Muscle of arm (tissue), 12 donors: ENCODE data around the gene SPTB. TPM values are rescaled to one million over a fixed set of nuclear protein-coding genes. Genes with fewer than 3 reads are reported as not detected.

Source experiments
- DNase-seq: peaks from one replicate; pipeline ENCODE4 v3.0.0-alpha.2; 2013
- polyA plus RNA-seq, 12 donors: library from polyadenylated mRNA; unstranded; fragments of 120-200 nt; gene quantifications; one replicate each; pipeline ENCODE4 v1.2.1, GENCODE V29; 2013; ENCODE audit not compliant: insufficient read length in 12 of 12

The SPTB gene
- polyA plus RNA-seq, 12 donors, result 51.9 to 666 (median 148) TPM

- no peak for DNase-seq
These were observed 84.5 kb downstream of the SPTB start for GRCh38 chr14:64795211-64795610.

- no peak for DNase-seq
These were observed 86.7 kb downstream of the SPTB start for GRCh38 chr14:64792871-64793560.

GRCh38 chr14:64792231-64792630 lies 87.5 kb downstream of the SPTB start:
- DNase-seq, result no peak

GRCh38 chr14:64790478-64790877 lies 89.2 kb downstream of the SPTB start:
- no peak for DNase-seq

- no peak for DNase-seq
These were observed 90.0 kb downstream of the SPTB start for GRCh38 chr14:64789696-64790095.

GRCh38 chr14:64788706-64789105 lies 91.0 kb downstream of the SPTB start:
- DNase-seq, result no peak

- DNase-seq, result no peak
These were observed 92.1 kb downstream of the SPTB start for GRCh38 chr14:64787619-64788018.

- DNase-seq, result no peak
These were observed 93.2 kb downstream of the SPTB start for GRCh38 chr14:64786296-64787149.

- DNase-seq, result no peak
These were observed 95.7 kb downstream of the SPTB start for GRCh38 chr14:64784006-64784405.

- no peak for DNase-seq
These were observed 97.5 kb downstream of the SPTB start for GRCh38 chr14:64782196-64782595.

GRCh38 chr14:64779472-64779871 lies 100.2 kb downstream of the SPTB start:
- no peak for DNase-seq

- no peak for DNase-seq
These were observed 101.5 kb downstream of the SPTB start for GRCh38 chr14:64778104-64778754.

GRCh38 chr14:64777461-64777860 lies 102.2 kb downstream of the SPTB start:
- no peak for DNase-seq

GRCh38 chr14:64775081-64775777 lies 104.5 kb downstream of the SPTB start:
- no peak for DNase-seq

- DNase-seq, result no peak
These were observed 105.4 kb downstream of the SPTB start for GRCh38 chr14:64774272-64774671.

GRCh38 chr14:64773577-64773976 lies 106.1 kb downstream of the SPTB start:
- no peak for DNase-seq

- no peak for DNase-seq
These were observed 106.7 kb downstream of the SPTB start for GRCh38 chr14:64773046-64773445.

GRCh38 chr14:64772397-64772950 lies 107.2 kb downstream of the SPTB start:
- no peak for DNase-seq

GRCh38 chr14:64771161-64771560 lies 108.5 kb downstream of the SPTB start:
- no peak for DNase-seq

- no peak for DNase-seq
These were observed 109.0 kb downstream of the SPTB start for GRCh38 chr14:64770751-64771150.

- DNase-seq, result no peak
These were observed 110.3 kb downstream of the SPTB start for GRCh38 chr14:64769096-64770020.
